K562 (cell line): ENCODE results near the gene PODN. TPM values are rescaled to one million over a fixed set of nuclear protein-coding genes. Genes with fewer than 3 reads are reported as not detected.

ENCODE experiments used
- FOXP1 ChIP-seq: sonication (generic); formaldehyde crosslinking; IDR thresholded peaks from 2 replicates; pipeline ENCODE4 v1.8.0; 2022; ENCODE audit warnings: mild to moderate bottlenecking, missing genetic modification reagents
- NR2C2 ChIP-seq, 2 experiments: fragments of 200-800 bp in 1 of 2; sonication (Bioruptor generic) in 1 of 2; sonication (generic) in 1 of 2; formaldehyde crosslinking in 1 of 2; IDR thresholded peaks; 2 replicates each; pipeline versions ENCODE4 v1.6.1 to v1.8.0; 2016 to 2022; ENCODE audit warnings: mild to moderate bottlenecking in 1 of 2, missing compliant biosample characterization in 1 of 2, missing genetic modification characterization in 1 of 2, missing genetic modification reagents in 1 of 2
- PHF8 ChIP-seq: fragments of 200-600 bp; sonication (generic); IDR thresholded peaks from 2 replicates; pipeline ENCODE4 v1.6.1; 2012; ENCODE audit warnings: mixed run types, mild to moderate bottlenecking, inconsistent platforms, low read length, moderate library complexity, borderline replicate concordance
- RBM25 ChIP-seq: fragments of 200-400 bp; formaldehyde crosslinking; IDR thresholded peaks from 2 replicates; pipeline ENCODE4 v1.6.1; 2018; ENCODE audit warnings: low read length, low read depth, moderate library complexity; ENCODE audit not compliant: severe bottlenecking
- SAP30 ChIP-seq: fragments of 200-600 bp; sonication (generic); IDR thresholded peaks from 2 replicates; pipeline ENCODE4 v1.6.1; 2012; ENCODE audit warnings: borderline replicate concordance, low read depth, mild to moderate bottlenecking, moderate library complexity, low read length, control low read depth, inconsistent platforms; ENCODE audit not compliant: insufficient read depth, poor library complexity, severe bottlenecking
- SIN3A ChIP-seq, 2 experiments: fragments of 150-350 bp in 1 of 2; IDR thresholded peaks; 2 replicates each; pipeline ENCODE4 v1.6.1; 2011 to 2016; ENCODE audit warnings: borderline replicate concordance in 2 of 2, low read depth in 2 of 2, low read length in 2 of 2, mild to moderate bottlenecking in 2 of 2, moderate library complexity in 2 of 2; ENCODE audit not compliant: control insufficient read depth in 1 of 2
- ZNF239 ChIP-seq: fragments of 250-450 bp; sonication (Bioruptor Pico); IDR thresholded peaks from 2 replicates; pipeline ENCODE4 v1.4.0; 2020; ENCODE audit warnings: mild to moderate bottlenecking
- polyA plus RNA-seq, 8 experiments: library from polyadenylated mRNA; depleted of rRNA in 4 of 8; stranded (reverse) in 5 of 8; unstranded in 3 of 8; fragments of >200 nt; fragmentation: Nextera tagmentation in 2 of 8; fragmentation: Illumina TruSeq in 1 of 8; extraction: Ambion mirVana in 2 of 8; extraction: Trizol in 1 of 8; gene quantifications; 2 replicates each; pipeline versions ENCODE4 v1.2.1 to v1.2.3, GENCODE V29; 2011 to 2014; ENCODE audit warnings: inconsistent platforms in 1 of 8, missing spikeins in 1 of 8
- total RNA-seq, 7 experiments: library from RNA; depleted of rRNA in 6 of 7; stranded (reverse); fragments of >200 nt in 6 of 7; fragmentation: Illumina TruSeq in 2 of 7; extraction: Trizol in 2 of 7; gene quantifications; 2 replicates each; pipeline versions ENCODE4 v1.2.1 to v1.2.3, GENCODE V29; 2011 to 2021; ENCODE audit warnings: low replicate concordance in 1 of 7
- TF ChIP-seq, protein P1 (sequence below): fragments of 250-450 bp; sonication (Bioruptor Pico); IDR thresholded peaks from 2 replicates; pipeline ENCODE4 v1.4.0; 2020; ENCODE audit warnings: mild to moderate bottlenecking, moderate library complexity
- TF ChIP-seq, protein P2 (sequence below): sonication (generic); formaldehyde crosslinking; IDR thresholded peaks from 2 replicates; pipeline ENCODE4 v1.8.0; 2022; ENCODE audit warnings: mild to moderate bottlenecking, missing genetic modification reagents
- TF ChIP-seq, protein P3 (sequence below): fragments of 450-650 bp; IDR thresholded peaks from 2 replicates; pipeline ENCODE4 v1.6.1; 2016; ENCODE audit warnings: low read depth, mild to moderate bottlenecking, moderate library complexity
- TF ChIP-seq, protein P4 (sequence below): IDR thresholded peaks from 3 replicates; pipeline ENCODE4 v1.6.1; 2011; ENCODE audit warnings: borderline replicate concordance, mild to moderate bottlenecking, moderate library complexity; ENCODE audit not compliant: insufficient read length; ENCODE audit errors: extremely low read depth

Gene PODN
- total and polyA plus RNA-seq, 9 of the 15 experiments (the other 6 are each of a cell fraction or from before 2014, with no cell fraction given) = not detected

DNA sequence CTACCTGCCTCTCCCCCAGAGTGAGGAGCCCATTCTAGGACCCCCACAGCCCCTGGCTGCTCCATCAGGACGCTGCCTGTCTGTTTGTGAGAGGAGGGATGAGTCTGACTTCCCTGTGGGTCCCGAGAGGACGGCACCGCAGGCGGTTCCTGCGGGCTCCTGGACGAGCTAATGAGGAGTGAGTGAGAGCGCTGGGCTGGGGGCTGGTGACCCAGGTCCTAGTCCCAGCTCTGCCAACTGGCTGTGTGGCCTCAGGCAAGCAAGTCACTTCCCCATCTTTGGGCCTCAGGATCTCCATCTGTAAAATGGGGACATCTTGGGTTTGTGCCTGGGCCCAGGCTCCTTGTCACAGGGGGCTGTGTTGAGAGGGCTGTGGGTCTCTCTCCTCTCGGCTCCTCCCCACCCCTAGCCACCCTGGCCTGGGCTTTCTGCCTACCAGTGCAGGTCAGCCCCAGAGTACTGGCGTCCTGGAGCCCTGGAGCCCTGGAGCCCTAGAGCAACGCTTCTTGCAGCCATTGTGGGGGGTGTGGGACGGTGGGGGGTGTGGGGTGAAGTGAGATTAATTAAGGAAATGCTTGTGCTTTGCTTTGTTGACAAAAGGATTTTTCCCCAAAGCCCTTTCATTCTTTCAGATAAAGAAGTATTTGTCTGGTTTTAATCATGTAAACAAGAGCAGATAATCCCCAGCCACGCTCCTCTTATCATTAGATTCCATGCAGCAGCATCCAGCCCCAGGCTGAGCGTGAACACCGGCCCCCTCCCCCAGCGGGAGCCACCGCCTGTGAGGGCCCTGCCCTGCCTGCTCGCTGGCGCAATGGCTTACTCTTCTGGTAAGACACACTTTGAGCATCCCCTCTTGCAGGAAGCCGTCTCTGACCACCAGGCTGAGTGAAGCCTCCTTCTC, 53.6 kb downstream of the PODN start (continued):
- TF ChIP-seq FOXP1 (CRISPR knock-in tag) (no peak), ZNF239 (CRISPR knock-in tag) (no peak), SIN3A (IDR thresholded peaks at IDR 0.05; ENCODE audit: borderline replicate concordance in 2 of 2, control insufficient read depth in 1 of 2, low read depth in 2 of 2, low read length in 2 of 2) (no peak), SAP30 (no peak), NR2C2 (CRISPR knock-in tag; IDR thresholded peaks at IDR 0.05) (no peak), NR2C2 (tag; IDR thresholded peaks at IDR 0.05) (no peak), PHF8 (no peak), RBM25 (no peak)
- TF ChIP-seq, protein P1, sequence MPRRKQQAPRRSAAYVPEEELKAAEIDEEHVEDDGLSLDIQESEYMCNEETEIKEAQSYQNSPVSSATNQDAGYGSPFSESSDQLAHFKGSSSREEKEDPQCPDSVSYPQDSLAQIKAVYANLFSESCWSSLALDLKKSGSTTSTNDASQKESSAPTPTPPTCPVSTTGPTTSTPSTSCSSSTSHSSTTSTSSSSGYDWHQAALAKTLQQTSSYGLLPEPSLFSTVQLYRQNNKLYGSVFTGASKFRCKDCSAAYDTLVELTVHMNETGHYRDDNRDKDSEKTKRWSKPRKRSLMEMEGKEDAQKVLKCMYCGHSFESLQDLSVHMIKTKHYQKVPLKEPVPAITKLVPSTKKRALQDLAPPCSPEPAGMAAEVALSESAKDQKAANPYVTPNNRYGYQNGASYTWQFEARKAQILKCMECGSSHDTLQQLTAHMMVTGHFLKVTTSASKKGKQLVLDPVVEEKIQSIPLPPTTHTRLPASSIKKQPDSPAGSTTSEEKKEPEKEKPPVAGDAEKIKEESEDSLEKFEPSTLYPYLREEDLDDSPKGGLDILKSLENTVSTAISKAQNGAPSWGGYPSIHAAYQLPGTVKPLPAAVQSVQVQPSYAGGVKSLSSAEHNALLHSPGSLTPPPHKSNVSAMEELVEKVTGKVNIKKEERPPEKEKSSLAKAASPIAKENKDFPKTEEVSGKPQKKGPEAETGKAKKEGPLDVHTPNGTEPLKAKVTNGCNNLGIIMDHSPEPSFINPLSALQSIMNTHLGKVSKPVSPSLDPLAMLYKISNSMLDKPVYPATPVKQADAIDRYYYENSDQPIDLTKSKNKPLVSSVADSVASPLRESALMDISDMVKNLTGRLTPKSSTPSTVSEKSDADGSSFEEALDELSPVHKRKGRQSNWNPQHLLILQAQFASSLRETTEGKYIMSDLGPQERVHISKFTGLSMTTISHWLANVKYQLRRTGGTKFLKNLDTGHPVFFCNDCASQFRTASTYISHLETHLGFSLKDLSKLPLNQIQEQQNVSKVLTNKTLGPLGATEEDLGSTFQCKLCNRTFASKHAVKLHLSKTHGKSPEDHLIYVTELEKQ (CRISPR knock-in tag) = no peak
- TF ChIP-seq, protein P2, sequence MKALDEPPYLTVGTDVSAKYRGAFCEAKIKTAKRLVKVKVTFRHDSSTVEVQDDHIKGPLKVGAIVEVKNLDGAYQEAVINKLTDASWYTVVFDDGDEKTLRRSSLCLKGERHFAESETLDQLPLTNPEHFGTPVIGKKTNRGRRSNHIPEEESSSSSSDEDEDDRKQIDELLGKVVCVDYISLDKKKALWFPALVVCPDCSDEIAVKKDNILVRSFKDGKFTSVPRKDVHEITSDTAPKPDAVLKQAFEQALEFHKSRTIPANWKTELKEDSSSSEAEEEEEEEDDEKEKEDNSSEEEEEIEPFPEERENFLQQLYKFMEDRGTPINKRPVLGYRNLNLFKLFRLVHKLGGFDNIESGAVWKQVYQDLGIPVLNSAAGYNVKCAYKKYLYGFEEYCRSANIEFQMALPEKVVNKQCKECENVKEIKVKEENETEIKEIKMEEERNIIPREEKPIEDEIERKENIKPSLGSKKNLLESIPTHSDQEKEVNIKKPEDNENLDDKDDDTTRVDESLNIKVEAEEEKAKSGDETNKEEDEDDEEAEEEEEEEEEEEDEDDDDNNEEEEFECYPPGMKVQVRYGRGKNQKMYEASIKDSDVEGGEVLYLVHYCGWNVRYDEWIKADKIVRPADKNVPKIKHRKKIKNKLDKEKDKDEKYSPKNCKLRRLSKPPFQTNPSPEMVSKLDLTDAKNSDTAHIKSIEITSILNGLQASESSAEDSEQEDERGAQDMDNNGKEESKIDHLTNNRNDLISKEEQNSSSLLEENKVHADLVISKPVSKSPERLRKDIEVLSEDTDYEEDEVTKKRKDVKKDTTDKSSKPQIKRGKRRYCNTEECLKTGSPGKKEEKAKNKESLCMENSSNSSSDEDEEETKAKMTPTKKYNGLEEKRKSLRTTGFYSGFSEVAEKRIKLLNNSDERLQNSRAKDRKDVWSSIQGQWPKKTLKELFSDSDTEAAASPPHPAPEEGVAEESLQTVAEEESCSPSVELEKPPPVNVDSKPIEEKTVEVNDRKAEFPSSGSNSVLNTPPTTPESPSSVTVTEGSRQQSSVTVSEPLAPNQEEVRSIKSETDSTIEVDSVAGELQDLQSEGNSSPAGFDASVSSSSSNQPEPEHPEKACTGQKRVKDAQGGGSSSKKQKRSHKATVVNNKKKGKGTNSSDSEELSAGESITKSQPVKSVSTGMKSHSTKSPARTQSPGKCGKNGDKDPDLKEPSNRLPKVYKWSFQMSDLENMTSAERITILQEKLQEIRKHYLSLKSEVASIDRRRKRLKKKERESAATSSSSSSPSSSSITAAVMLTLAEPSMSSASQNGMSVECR (CRISPR knock-in tag) = no peak
- TF ChIP-seq, protein P3, sequence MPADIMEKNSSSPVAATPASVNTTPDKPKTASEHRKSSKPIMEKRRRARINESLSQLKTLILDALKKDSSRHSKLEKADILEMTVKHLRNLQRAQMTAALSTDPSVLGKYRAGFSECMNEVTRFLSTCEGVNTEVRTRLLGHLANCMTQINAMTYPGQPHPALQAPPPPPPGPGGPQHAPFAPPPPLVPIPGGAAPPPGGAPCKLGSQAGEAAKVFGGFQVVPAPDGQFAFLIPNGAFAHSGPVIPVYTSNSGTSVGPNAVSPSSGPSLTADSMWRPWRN = peak; percentile 97
- TF ChIP-seq, protein P4, sequence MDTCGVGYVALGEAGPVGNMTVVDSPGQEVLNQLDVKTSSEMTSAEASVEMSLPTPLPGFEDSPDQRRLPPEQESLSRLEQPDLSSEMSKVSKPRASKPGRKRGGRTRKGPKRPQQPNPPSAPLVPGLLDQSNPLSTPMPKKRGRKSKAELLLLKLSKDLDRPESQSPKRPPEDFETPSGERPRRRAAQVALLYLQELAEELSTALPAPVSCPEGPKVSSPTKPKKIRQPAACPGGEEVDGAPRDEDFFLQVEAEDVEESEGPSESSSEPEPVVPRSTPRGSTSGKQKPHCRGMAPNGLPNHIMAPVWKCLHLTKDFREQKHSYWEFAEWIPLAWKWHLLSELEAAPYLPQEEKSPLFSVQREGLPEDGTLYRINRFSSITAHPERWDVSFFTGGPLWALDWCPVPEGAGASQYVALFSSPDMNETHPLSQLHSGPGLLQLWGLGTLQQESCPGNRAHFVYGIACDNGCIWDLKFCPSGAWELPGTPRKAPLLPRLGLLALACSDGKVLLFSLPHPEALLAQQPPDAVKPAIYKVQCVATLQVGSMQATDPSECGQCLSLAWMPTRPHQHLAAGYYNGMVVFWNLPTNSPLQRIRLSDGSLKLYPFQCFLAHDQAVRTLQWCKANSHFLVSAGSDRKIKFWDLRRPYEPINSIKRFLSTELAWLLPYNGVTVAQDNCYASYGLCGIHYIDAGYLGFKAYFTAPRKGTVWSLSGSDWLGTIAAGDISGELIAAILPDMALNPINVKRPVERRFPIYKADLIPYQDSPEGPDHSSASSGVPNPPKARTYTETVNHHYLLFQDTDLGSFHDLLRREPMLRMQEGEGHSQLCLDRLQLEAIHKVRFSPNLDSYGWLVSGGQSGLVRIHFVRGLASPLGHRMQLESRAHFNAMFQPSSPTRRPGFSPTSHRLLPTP = no peak
